Liver (tissue), 9 donors: ENCODE measurements around the gene DUSP2. TPM values are rescaled to one million over a fixed set of nuclear protein-coding genes. Genes with fewer than 3 reads are reported as not detected.

ENCODE experiments used
- DNase-seq: peaks from one replicate; pipeline ENCODE4 v3.0.0-alpha.2; 2017; ENCODE audit warnings: low spot score
- H3K27ac ChIP-seq, 2 donors: one replicate each; pipeline ENCODE4 v1.7.0; 2013; ENCODE audit warnings: inconsistent platforms in 2 of 2, low read length in 2 of 2, control low read depth in 1 of 2, low read depth in 1 of 2, mild to moderate bottlenecking in 1 of 2
- H3K27me3 ChIP-seq, 4 donors: one replicate each; pipeline versions ENCODE4 v1.6.1 to v1.7.0; 2013; ENCODE audit warnings: low read length in 3 of 4, inconsistent platforms in 1 of 4, mild to moderate bottlenecking in 1 of 4, moderate library complexity in 1 of 4; ENCODE audit not compliant: control insufficient read depth in 4 of 4, insufficient read depth in 4 of 4
- H3K36me3 ChIP-seq, 4 donors: one replicate each; pipeline versions ENCODE4 v1.6.1 to v1.7.0; 2013; ENCODE audit warnings: low read length in 3 of 4, mild to moderate bottlenecking in 3 of 4, low read depth in 1 of 4, moderate library complexity in 1 of 4; ENCODE audit not compliant: control insufficient read depth in 4 of 4, insufficient read depth in 3 of 4
- H3K4me1 ChIP-seq, 4 donors: one replicate each; pipeline versions ENCODE4 v1.6.1 to v1.7.0; 2013; ENCODE audit warnings: low read length in 3 of 4, mild to moderate bottlenecking in 3 of 4, moderate library complexity in 1 of 4; ENCODE audit not compliant: control insufficient read depth in 4 of 4, insufficient read depth in 4 of 4
- H3K4me3 ChIP-seq, 3 donors: one replicate each; pipeline versions ENCODE4 v1.6.1 to v1.7.0; 2013; ENCODE audit warnings: low read length in 3 of 3, control low read depth in 1 of 3, low read depth in 1 of 3, mild to moderate bottlenecking in 1 of 3
- H3K9ac ChIP-seq, 2 donors: one replicate each; pipeline ENCODE4 v1.7.0; 2013; ENCODE audit warnings: low read length in 2 of 2, mild to moderate bottlenecking in 2 of 2, moderate library complexity in 2 of 2, control low read depth in 1 of 2, low read depth in 1 of 2
- H3K9me3 ChIP-seq, 4 donors: one replicate each; pipeline versions ENCODE4 v1.6.1 to v1.7.0; 2013; ENCODE audit warnings: low read length in 3 of 4; ENCODE audit not compliant: control insufficient read depth in 4 of 4
- ATF3 ChIP-seq: IDR thresholded peaks from 2 replicates; pipeline ENCODE4 v1.6.1; 2016; ENCODE audit warnings: antibody characterized with exemption
- CTCF ChIP-seq: fragments of 150-350 bp; IDR thresholded peaks from 2 replicates; pipeline ENCODE4 v1.5.1; 2017; ENCODE audit warnings: improper control_type of control experiment, low read depth, low read length; ENCODE audit not compliant: missing input control
- EGR1 ChIP-seq, 2 donors: IDR thresholded peaks; 2 replicates each; pipeline ENCODE4 v1.6.1; 2016 to 2018; ENCODE audit warnings: antibody characterized with exemption in 2 of 2, low read depth in 2 of 2
- FOXA1 ChIP-seq: IDR thresholded peaks from 2 replicates; pipeline ENCODE4 v1.6.1; 2016; ENCODE audit warnings: antibody characterized with exemption
- FOXA2 ChIP-seq: IDR thresholded peaks from 2 replicates; pipeline ENCODE4 v1.6.1; 2016; ENCODE audit warnings: antibody characterized with exemption
- GABPA ChIP-seq, 2 donors: IDR thresholded peaks in 1 of 2; conservative IDR thresholded peaks in 1 of 2; 2 replicates each; pipeline ENCODE4 v1.6.1; 2016; ENCODE audit warnings: antibody characterized with exemption in 2 of 2, mild to moderate bottlenecking in 1 of 2, moderate library complexity in 1 of 2
- HNF4A ChIP-seq, 2 donors: conservative IDR thresholded peaks; 2 replicates each; pipeline ENCODE4 v1.6.1; 2016; ENCODE audit warnings: antibody characterized with exemption in 2 of 2, mild to moderate bottlenecking in 2 of 2
- HNF4G ChIP-seq: IDR thresholded peaks from 2 replicates; pipeline ENCODE4 v1.6.1; 2016; ENCODE audit warnings: antibody characterized with exemption
- MAX ChIP-seq: IDR thresholded peaks from 2 replicates; pipeline ENCODE4 v1.6.1; 2016; ENCODE audit warnings: antibody characterized with exemption
- NR2F2 ChIP-seq: IDR thresholded peaks from 2 replicates; pipeline ENCODE4 v1.6.1; 2016; ENCODE audit warnings: antibody characterized with exemption
- RAD21 ChIP-seq, 2 donors: IDR thresholded peaks; 2 replicates each; pipeline ENCODE4 v1.6.1; 2016; ENCODE audit warnings: antibody characterized with exemption in 2 of 2, mild to moderate bottlenecking in 2 of 2
- REST ChIP-seq: IDR thresholded peaks from 2 replicates; pipeline ENCODE4 v1.6.1; 2016; ENCODE audit warnings: antibody characterized with exemption, mild to moderate bottlenecking
- RXRA ChIP-seq, 2 donors: IDR thresholded peaks; 2 replicates each; pipeline ENCODE4 v1.6.1; 2017 to 2018; ENCODE audit warnings: antibody characterized with exemption in 2 of 2, mild to moderate bottlenecking in 1 of 2
- SP1 ChIP-seq: IDR thresholded peaks from 2 replicates; pipeline ENCODE4 v1.6.1; 2018; ENCODE audit warnings: antibody characterized with exemption, mild to moderate bottlenecking
- TAF1 ChIP-seq: conservative IDR thresholded peaks from 2 replicates; pipeline ENCODE4 v1.6.1; 2016; ENCODE audit warnings: antibody characterized with exemption, mild to moderate bottlenecking
- YY1 ChIP-seq: IDR thresholded peaks from 2 replicates; pipeline ENCODE4 v1.6.1; 2016; ENCODE audit warnings: antibody characterized with exemption, mild to moderate bottlenecking
- ZBTB33 ChIP-seq: IDR thresholded peaks from 2 replicates; pipeline ENCODE4 v1.6.1; 2016; ENCODE audit warnings: antibody characterized with exemption
- WGBS: extraction: QIAGEN DNeasy Blood & Tissue Kit; methylation state at CpG from one replicate; pipeline ENCODE4 v1.1.7; 2013; 5-methylcytosine and 5-hydroxymethylcytosine counted together
- polyA plus RNA-seq, 2 donors: library from polyadenylated mRNA; stranded (reverse) in 1 of 2; unstranded in 1 of 2; fragments of 200-250 nt in 1 of 2; fragments of >200 nt in 1 of 2; fragmentation: Nextera tagmentation in 1 of 2; extraction: Ambion mirVana in 1 of 2; gene quantifications; one replicate each; pipeline versions ENCODE4 v1.2.1 to v1.2.3, GENCODE V29; 2013 to 2015
- total RNA-seq, 2 donors: library from RNA; depleted of rRNA; stranded (reverse); fragments of >200 nt; gene quantifications; one replicate each; pipeline ENCODE4 v1.2.3, GENCODE V29; 2014
- donor health status: healthy.
- donor health status: healthy.
- donor health status: healthy.
- donor health status: healthy.
- donor health status: healthy.

DUSP2 gene
- total and polyA plus RNA-seq, 4 donors, result 0.99 to 2.8 (median 1.6) TPM

- no peaks in the 10 kb centered on the region for H3K9me3 ChIP-seq
- no peak for DNase-seq
- H3K36me3 ChIP-seq, result no peaks in the 10 kb centered on the region
- H3K9ac ChIP-seq, result no peak overlapping the region
- no peaks in the 10 kb centered on the region for H3K4me1 ChIP-seq
- H3K4me3 ChIP-seq, result no peak overlapping the region
- H3K27ac ChIP-seq, result no peak overlapping the region
- WGBS, result 92% methylated on average over 7 of the region's 7 CpGs
- TF ChIP-seq ATF3, result no peak
- TF ChIP-seq NR2F2, result no peak
- TF ChIP-seq HNF4A (conservative IDR thresholded peaks at IDR 0.05), result no peak
- TF ChIP-seq HNF4G, result no peak
- no peak for TF ChIP-seq REST
- no peak for TF ChIP-seq RXRA (IDR thresholded peaks at IDR 0.05)
- TF ChIP-seq CTCF, result no peak
- TF ChIP-seq TAF1, result no peak
- TF ChIP-seq GABPA (IDR thresholded peaks at IDR 0.05 in 1 of 2, conservative IDR thresholded peaks at IDR 0.05 in 1 of 2), result no peak
- H3K27me3 ChIP-seq, result no peaks in the 10 kb centered on the region
These were observed 8.1 kb upstream of the DUSP2 start for GRCh38 chr2:96153291-96153713.

- H3K4me1 ChIP-seq, result no peaks in the 10 kb centered on the region
- no peak for TF ChIP-seq NR2F2
- TF ChIP-seq SP1, result no peak
- no peak for TF ChIP-seq CTCF
- no peak for TF ChIP-seq YY1
- no peak for TF ChIP-seq RXRA (IDR thresholded peaks at IDR 0.05)
- TF ChIP-seq FOXA1, result no peak
- no peak for TF ChIP-seq RAD21 (IDR thresholded peaks at IDR 0.05)
- no peak for TF ChIP-seq GABPA (IDR thresholded peaks at IDR 0.05 in 1 of 2, conservative IDR thresholded peaks at IDR 0.05 in 1 of 2)
- TF ChIP-seq EGR1 (IDR thresholded peaks at IDR 0.05; ENCODE audit: low read depth in 2 of 2), result no peak
- no peak for TF ChIP-seq TAF1
- TF ChIP-seq ZBTB33, result no peak
- no peak for TF ChIP-seq ATF3
- no peak for TF ChIP-seq HNF4A (conservative IDR thresholded peaks at IDR 0.05)
- TF ChIP-seq HNF4G, result no peak
- no peak for TF ChIP-seq FOXA2
- TF ChIP-seq MAX, result no peak
These were observed 7.3 kb upstream of the DUSP2 start for GRCh38 chr2:96152304-96153161.

More at GRCh38 chr2:96152304-96153161, 7.3 kb upstream of the DUSP2 start:
- H3K27ac ChIP-seq, result no peak overlapping the region
- H3K9ac ChIP-seq, result no peak overlapping the region
- no peaks in the 10 kb centered on the region for H3K9me3 ChIP-seq
- no peaks in the 10 kb centered on the region for H3K27me3 ChIP-seq
- no peak overlapping the region for H3K4me3 ChIP-seq
- 88% methylated on average over 13 of the region's 13 CpGs for WGBS
- no peak for DNase-seq
- no peaks in the 10 kb centered on the region for H3K36me3 ChIP-seq
